ENCODE data around the gene APOA4.

APOA4 gene

GRCh38 chr11:116823031-116823843, at the start of gene APOA4:
TSS of gene APOA4 (minus strand) at chr11:116823304. CDS start at chr11:116823191, 113 bp downstream.
- DNase-seq: no peak

GRCh38 chr11:116871248-116871647, 48.1 kb upstream of the APOA4 start:
- DNase-seq: no peak

GRCh38 chr11:116870054-116870453, 47.0 kb upstream of the APOA4 start:
- DNase-seq: no peak

GRCh38 chr11:116869610-116870009, 46.5 kb upstream of the APOA4 start:
- no peak for DNase-seq

GRCh38 chr11:116868066-116868465, 45.0 kb upstream of the APOA4 start:
- no peak for DNase-seq

GRCh38 chr11:116867619-116868018, 44.5 kb upstream of the APOA4 start:
- DNase-seq: no peak

GRCh38 chr11:116866804-116867455, 43.8 kb upstream of the APOA4 start:
- no peak for DNase-seq

GRCh38 chr11:116865696-116866095, 42.6 kb upstream of the APOA4 start:
- DNase-seq: no peak

GRCh38 chr11:116864531-116864930, 41.4 kb upstream of the APOA4 start:
- no peak for DNase-seq

GRCh38 chr11:116862951-116863350, 39.8 kb upstream of the APOA4 start:
- no peak for DNase-seq

- no peak for DNase-seq
Measured at GRCh38 chr11:116862185-116862584, 39.1 kb upstream of the APOA4 start.

- DNase-seq: no peak
Measured at GRCh38 chr11:116861539-116861938, 38.4 kb upstream of the APOA4 start.

- DNase-seq: no peak
Measured at GRCh38 chr11:116860303-116860702, 37.2 kb upstream of the APOA4 start.

- no peak for DNase-seq
Measured at GRCh38 chr11:116859175-116859574, 36.1 kb upstream of the APOA4 start.

GRCh38 chr11:116857936-116858335, 34.8 kb upstream of the APOA4 start:
- no peak for DNase-seq

- DNase-seq: no peak
Measured at GRCh38 chr11:116857316-116857715, 34.2 kb upstream of the APOA4 start.

- DNase-seq: no peak
Measured at GRCh38 chr11:116856423-116856822, 33.3 kb upstream of the APOA4 start.

- no peak for DNase-seq
Measured at GRCh38 chr11:116855413-116855812, 32.3 kb upstream of the APOA4 start.

GRCh38 chr11:116853461-116854073, 30.5 kb upstream of the APOA4 start:
- DNase-seq: no peak

GRCh38 chr11:116852261-116853031, 29.3 kb upstream of the APOA4 start:
- no peak for DNase-seq

GRCh38 chr11:116851626-116852025, 28.5 kb upstream of the APOA4 start:
- DNase-seq: no peak

GRCh38 chr11:116849486-116849885, 26.4 kb upstream of the APOA4 start:
- DNase-seq: no peak

- no peak for DNase-seq
Measured at GRCh38 chr11:116849060-116849459, 26.0 kb upstream of the APOA4 start.

Data from RPMI8226 (cell line).